Right renal pelvis (tissue), 4 donors: ENCODE measurements around the gene CNN1. TPM values are rescaled to one million over a fixed set of nuclear protein-coding genes. Genes with fewer than 3 reads are reported as not detected.
A peak's percentile ranks its signal among the peaks of the same experiment; 100 is the strongest.

Experiments used
- DNase-seq, 4 donors: peaks; one replicate each; pipeline ENCODE4 v3.0.0-alpha.2; 2013; ENCODE audit warnings: low read depth in 4 of 4, low spot score in 3 of 4, missing footprints in 1 of 4
- polyA plus RNA-seq, 4 donors: library from polyadenylated mRNA; unstranded; fragments of 120-200 nt; gene quantifications; one replicate each; pipeline ENCODE4 v1.2.1, GENCODE V29; 2013; ENCODE audit not compliant: insufficient read length in 4 of 4

The CNN1 gene
- 1 to 10 TPM; 3.1 to 5.2 (median 4.5) TPM for polyA plus RNA-seq

DNA sequence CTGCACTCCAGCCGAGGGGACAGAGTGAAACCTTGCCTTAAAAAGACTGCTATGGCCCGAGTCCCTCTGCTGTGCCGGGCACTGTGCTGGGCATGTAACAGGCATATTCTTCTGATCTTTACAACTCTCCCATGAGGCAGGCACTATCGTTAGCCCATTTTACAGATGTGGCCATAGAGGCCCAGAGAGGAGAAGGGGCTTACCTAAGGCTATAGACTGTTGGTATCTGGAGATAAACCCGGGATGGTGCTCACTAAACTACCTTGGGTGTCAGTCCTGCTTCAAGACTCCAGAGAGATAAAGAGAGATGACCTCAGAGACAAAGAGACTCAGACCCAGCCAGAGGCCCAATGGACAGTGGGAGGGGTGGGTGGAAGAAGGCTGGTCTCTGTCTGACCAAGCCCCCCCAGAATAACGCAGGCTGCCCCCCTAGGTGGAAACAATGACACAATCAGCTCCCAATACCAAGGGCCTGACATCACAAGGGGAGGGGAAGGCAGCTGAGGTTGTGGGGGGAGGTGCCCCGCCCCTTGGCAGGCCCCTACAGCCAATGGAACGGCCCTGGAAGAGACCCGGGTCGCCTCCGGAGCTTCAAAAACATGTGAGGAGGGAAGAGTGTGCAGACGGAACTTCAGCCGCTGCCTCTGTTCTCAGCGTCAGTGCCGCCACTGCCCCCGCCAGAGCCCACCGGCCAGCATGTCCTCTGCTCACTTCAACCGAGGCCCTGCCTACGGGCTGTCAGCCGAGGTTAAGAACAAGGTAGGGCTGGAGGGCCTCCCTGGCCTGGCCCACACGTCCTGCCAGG lies at the start of gene CNN1:
TSS of gene CNN1 (plus strand) at position 620 of the 805 bp plus-strand sequence. CDS start at position 697, 77 bp downstream.
- DNase-seq, result no peak

DNA sequence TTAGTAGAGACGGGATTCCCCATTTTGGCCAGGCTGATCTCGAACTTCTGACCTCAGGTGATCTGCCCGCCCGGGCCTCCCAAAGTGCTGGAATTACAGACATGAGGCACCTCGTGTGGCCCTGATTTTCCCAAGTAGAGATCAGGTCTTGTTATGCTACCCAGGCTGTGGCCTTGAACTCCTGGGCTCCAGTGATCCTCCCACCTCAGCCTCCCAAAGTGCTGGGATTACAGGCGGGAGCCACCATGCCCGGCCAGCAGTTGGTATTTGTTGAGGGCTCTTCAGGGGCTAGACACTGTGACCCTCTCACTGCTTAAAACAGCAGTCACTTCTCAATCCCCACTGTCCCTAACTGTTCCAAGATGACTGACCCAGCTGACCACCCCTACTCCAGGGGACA lies 49.3 kb upstream of the CNN1 start:
- no peak for DNase-seq

DNA sequence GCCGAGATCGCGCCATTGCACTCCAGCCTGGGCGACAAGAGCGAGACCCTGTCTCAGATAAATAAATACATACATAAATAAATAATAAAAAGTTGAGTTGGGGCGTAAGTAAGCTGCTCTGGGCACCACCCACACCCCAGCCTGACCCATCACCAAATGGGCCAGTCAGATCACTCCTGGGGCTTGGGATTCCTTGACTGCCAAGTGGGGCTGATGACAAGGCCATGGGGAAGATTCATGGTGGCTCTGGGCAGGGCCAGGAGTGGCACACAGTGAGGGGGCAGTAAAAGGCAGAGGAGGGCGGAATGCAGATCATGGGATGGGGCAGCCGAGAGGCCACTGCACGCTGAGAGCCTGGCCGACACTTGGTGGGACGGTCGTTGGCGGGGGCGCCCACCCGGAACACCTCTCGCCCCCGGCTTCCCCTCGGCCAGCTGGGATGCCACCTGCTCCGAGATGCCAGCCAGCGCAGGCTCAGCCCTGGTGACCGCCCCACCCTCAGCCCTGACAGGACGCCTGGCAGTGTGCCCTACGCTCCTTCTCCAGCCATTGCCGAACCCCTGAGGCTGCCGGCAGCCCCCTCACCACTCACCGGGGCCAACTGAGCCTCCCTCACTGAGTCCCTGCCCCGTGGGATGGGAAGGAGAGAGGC lies 43.9 kb upstream of the CNN1 start:
- no peak for DNase-seq

DNA sequence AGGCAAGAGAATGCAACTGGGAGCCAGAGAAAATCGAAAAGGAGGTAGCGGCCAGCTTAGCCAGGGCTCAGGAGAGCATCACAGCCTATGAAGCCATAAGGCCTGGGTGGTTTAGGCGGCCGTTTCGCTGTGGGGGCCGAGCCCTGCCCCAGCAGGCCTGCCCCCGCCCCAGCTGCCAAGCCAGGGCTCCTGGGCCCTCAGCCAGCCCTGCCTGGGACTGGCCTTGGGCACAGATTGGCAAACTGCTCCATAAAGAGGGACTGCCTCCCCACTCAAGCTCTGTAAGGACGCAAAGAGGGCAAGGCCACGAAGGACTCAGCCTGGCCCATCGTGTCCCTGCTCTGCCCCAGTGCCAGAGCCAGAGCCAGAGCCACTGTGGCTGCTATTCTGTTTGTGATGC lies 43.2 kb upstream of the CNN1 start:
- DNase-seq, result no peak

DNA sequence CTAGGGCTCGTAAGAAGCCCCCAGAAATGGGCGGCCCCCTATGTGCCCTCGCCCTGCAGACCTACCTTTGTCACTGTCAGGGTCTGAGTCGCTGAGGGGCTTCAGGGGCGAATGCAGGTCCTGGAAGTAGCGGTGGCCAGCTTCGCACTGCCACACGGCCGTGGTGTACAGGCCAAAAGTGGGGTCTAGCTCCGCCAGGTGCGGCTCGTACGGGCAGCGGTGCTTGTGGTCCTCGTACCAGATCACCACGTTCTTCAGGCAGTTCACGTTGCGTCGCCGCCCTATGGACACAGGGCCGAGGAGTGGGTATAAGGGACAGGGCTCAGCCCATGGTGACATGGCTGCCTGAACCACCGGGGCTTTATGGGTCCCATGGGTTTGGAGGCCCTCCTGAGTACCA lies 42.8 kb upstream of the CNN1 start:
- no peak for DNase-seq

DNA sequence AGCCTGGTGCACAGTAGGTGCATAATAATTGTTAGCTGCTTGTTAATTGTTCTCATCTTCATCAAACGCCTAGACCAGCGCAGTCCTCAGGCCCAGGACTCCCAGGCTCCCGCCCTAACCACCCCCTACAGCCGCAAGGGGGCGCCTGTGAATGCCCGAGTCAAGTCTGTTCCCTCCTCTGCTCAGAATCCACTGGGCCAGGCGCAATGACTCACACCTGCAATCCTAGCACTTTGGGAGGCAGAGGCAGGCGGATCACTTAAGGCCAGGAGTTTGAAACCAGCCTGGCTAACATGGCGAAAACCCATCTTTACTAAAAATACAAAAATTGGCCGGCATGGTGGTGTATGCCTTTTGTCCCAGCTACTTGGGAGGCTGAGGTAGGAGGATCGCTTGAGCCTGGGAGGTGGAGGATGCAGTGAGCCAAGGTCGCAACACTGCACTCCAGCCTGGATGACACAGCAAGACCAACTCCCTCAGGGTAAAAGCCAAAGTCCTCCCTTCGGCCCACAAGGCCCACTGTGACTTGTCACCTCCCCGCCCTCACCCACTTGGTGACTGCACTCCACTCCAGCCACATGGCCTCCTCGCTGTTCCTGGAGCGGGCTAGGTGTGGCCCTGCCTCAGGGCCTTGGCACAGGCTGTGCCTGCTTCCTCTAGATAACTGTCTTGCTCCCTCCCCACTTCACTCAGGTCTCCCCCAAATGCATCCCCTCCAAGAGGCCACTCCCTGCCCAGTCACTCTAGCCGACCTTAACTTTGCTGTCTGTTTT lies 42.1 kb upstream of the CNN1 start:
- DNase-seq, result no peak

DNA sequence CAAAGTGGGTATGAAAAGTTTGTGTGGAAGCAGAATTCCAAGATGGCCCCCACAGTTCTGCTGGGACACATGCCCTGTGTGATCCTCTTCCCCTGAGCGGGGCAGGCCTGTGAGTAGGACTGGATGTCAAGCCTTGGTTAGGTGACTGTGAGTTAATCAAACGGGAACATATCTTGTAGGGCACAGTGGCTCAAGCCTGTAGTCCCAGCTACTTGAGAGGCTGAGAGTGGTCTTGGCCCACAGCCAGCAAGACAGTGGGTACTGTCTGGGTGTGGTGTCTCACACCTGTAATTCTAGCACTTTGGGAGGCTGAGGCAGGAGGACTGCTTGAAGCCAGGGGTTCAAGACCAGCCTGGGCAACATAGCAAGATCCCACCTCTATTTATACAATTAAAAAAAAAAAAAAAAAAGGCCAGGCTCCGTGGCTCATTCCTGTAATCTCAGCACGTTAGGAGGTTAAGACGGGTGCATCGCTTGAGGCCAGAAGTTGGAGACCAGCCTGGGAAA lies 39.4 kb upstream of the CNN1 start:
- DNase-seq, result no peak

DNA sequence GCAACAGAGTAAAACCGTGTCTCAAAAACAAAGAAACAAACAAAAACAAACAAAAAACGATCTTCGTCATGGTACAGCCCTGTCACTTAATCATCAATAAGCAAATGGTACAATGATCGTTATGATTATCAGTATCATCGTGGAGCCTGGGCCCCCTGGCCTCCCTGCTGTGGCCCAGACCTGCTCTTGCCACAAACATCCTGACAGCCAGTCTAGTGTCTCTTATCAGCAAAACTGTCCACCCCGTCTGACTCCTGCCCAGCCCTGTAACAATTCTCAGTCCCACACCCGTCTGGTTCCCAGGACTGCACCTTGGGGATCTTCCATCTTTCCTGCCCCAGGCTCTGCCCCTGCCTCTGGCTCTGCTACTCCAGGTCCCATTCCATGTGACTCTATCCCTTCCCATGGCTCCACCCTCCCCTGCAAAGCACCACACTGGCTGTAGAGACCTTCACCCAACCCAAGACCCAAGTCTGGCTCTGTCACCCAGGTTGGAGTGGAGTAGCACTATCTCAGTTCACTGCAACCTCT lies 38.7 kb upstream of the CNN1 start:
- no peak for DNase-seq

DNA sequence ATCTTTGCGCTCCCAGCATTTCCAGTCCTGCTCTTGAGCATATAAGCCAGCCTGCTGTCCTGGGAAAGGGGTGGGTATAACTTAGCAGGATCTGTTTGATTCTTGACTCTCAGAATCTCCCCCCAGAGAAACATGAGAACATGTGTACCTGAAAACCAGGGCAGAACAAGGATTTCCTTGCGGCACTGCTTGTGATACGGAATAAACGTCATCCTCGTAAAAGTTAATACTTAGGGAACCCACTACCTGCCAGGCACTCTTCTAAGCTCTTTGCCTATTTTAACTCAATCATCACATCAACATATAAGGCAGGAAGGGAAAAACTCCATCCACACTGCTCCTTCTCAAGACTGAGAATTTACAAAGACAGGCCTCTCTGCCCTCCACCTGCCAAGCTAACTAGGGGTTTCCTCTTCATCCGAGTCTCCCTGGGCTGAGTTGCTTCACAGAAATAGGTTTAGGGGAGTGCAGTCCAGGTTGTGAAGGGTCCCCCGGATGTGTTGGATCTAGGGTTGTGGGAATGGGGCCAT lies 34.1 kb upstream of the CNN1 start:
- no peak for DNase-seq

DNA sequence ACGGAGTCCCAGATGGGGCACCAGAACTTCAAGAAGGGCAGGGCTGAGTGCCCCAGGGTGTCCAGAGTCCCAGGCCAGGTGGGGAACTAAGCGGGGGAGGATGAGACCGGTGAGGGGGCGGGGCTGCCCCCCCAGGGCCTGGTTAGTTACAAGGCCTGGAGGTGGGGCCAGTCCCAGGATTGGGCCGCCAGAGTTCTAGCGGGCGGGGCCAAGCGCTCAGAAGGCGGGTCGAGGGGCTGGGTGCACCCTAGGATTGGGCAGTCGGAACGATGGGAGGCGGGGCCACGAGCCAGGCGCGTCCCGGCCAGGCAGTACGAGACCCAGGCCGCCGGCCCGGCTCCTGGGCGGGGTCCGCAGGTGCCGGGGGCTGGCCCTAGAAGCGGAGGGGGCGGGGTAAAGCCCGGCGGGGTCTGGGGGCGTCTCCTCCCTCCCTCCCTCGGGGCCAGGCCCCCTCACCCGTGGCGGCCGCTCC lies 33.6 kb upstream of the CNN1 start:
- DNase-seq, result peak; percentile 85 to 89 (median 87)

DNA sequence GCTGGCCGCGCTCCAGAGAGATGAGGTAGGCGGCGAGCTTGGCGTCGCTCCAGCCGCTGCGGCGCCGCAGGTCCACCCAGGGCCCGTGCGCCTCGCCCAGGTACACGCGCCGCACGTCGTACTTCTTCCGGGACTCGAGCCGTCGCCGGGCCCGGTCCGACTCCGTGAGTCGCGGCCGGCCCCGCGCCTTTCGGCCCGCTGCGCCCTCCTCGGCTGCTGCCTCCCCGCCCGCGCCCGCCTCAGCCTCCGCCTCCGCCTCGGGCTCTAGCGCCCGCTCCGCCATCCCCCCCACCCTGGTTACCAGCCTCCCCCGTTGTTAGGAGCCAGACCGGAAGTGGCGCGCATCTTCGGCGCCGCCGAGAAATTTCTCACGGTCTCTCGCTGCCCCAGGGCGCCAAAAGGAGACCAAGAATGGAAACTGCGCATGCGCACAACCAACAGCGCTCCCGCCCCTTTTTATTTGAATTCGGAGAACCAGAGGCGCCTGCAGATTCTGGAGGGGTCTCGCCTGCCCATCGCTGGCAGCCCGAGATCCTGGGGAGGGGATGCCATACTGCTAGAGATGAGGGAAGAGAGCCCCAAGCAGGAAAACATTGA lies 33.0 kb upstream of the CNN1 start, which contains the start of gene ZNF653:
TSS of gene ZNF653 (minus strand) at position 336 of the 597 bp plus-strand sequence. CDS start at position 283, 53 bp downstream.
- peak; percentile 92 to 96 (median 94) for DNase-seq

DNA sequence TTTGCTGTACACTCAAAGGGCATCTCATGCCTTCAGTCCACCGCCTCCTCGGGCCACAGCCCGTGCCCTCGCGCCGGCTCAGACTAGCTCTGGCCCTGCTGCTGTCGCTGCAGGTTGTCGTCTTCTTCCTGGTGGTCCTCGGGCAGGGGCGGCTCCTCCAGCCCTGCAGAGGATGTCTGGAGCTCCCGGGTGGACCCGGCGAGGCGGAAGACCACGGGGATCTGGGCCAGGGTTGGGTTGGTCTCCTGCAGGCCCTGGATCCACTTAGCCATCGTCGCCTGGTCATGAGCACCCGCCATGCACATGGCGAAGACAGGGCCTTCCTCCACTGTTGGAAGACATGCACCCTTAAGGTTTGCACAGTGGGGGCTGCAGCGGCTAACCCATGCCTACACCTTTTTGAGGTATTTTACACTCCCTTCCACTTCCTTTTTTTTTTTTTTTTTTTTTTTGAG lies 32.5 kb upstream of the CNN1 start:
- no peak for DNase-seq

DNA sequence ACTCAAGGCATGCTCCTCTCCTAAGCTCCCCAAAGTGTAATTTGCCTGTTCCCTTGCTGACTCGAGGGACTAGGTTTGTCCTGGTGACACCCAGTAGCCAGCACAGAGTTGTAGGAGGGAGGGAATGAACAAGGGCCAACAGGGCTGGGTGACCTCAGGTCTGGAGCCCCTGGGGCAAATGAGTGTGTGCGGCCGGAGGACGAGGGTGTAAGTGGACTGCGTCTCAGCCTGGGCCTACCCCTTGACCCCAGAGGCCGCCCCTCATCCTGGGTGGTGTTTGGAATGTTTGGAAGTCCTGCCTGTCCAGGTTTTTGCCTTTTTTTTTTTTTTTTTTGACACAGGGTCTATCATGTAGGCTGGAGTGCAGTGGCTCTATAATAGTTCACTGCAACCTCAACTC lies 31.7 kb upstream of the CNN1 start:
- DNase-seq, result no peak

DNA sequence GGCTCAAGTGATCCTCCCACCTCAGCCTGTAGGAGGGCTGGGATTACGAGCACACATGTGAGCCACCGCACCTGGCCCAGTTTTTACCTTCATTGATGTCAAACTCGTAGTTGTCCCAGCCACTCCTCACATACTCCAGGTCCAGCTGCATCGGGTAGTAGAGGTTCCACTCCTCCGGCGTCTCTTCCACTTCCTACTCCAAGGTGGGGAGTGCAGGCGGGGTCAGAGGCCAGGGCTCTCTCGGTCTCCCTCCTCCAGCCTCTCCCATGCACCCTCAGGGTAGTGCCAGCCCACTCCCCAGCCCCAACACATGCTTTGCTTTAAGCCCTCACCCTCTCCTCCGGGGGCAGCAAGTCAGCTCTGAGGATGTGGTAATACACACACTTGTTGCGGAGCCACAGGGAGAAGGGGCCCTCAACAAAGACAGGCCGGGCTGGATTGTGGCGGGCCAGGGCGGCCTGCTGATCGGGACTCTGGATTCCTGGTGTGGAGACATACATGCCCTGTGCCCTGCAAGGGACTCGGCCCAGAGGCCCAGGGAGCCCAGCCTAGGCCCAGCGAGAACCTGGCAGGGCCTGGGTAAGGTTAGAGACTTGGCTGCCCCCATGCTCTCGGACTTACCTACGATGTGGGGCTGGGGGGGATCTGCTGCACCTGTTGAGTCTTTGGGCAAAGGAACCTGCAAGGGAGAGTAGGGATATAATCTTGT lies 31.1 kb upstream of the CNN1 start:
- DNase-seq, result no peak

DNA sequence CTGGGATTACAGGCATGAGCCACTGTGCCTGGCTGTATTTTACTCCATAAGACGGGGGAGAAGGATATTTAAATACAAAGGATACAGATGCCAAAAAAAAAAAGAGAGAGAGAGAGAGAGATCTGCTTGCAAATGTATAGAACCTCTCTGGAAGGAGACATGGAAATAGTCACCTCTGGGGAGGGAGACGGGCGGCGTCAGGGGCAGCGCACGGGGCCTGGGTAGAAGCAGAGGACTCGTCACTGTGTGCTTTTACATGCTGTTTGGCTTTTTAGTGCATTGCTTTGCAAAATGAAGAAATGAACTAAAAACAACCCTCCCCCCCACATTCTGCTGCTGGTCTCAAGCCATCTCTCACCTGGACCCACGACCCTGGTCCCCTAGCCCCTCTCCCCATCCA lies 28.2 kb upstream of the CNN1 start:
- DNase-seq, result no peak

DNA sequence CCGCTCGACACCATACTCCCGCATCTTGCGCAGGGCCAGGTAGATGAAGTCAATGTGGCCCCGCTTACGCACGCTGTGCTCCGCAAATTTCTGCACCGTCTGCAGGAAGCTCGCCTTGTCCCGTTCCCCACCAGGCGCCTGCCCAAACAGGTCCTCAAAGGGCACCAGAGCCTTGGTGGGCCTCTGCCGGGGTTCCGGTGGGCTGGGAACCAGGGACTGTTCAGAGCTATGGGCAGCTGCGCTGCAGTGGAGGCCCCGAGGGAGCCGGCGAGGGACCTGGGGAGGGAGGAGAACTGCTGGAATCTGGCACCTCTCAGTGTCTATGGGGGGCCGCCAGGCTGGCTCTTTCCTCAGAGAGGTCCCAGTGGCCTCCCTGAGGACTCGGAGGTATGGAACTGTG lies 24.7 kb upstream of the CNN1 start:
- no peak for DNase-seq

DNA sequence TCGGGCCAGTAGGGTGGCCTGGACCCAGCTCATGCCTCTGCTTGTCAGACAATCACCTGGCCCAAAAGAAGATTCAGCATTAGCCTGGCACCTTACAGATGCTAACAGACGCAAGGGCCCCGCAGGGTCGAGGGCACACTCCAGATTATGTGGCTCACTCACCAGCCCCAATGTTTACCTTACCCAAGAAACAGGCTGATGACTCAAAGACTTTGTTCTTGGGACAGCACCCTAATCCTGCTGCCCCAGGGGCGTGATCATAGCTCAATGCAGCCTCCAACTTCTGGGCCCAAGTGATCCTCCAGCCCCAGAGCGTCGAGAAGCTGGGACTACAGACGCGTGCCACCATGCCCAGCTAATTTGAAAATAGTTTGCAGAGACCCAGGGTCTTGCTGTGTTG lies 19.5 kb upstream of the CNN1 start:
- no peak for DNase-seq

DNA sequence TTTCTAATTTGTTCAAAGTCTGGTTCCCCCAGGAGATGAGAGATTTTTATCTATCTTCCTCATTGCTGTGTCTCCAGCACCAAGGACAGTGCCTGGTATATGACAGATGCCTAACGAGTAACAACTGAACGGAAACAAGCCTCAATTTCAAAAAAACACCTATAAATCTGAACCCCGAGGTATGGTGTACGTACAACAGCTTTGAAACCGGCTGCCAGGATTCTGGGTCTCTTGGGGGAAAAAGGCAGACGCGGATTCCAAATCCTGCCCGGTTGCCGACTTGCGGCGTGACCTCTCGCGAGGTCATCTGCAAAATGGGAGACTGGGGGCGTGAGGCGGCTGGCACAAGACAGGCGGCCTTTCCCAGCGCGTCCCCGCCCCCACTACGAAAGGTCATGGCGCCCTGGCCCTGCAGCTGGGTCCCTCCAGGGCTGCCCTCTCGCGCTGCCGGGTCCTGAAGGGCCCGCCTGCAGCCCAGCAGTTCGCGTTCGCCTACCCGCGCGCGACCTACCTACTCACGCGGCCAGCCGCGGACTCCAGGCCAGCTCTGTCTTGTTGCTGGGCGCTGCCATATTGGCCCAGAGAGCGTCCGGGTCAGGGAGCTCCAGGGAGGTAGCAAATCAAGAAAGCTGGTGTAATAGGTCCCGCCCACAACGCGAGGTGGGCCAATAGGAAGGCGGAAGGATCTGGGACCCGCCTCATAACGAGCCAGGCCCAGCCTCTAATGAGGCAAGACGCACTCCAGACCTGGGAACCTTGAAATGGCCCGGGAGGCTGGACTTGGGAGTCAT lies 9.9 kb upstream of the CNN1 start, which contains the start of gene ECSIT:
TSS of gene ECSIT (minus strand) at position 584 of the 791 bp plus-strand sequence. CDS start 9,964 bp downstream, outside the sequence.
- peak; percentile 90 to 96 (median 94) for DNase-seq
